H1 (cell line): ENCODE data around the gene PPP2R2D. TPM values are rescaled to one million over a fixed set of nuclear protein-coding genes. Genes with fewer than 3 reads are reported as not detected.
A peak's percentile ranks its signal among the peaks of the same experiment; 100 is the strongest.

Experiments
- CTCF ChIA-PET: fragments of 300-600 bp; sonication (Branson Sonifier 250); formaldehyde crosslinking; loops from one replicate; lab custom pipeline; 2021; ENCODE audit not compliant: partially characterized antibody; lab: Charles Lee
- POLR2A ChIA-PET: fragments of 300-600 bp; sonication (Branson Sonifier 250); formaldehyde crosslinking; loops from one replicate; lab custom pipeline; 2021; ENCODE audit warnings: inconsistent platforms; ENCODE audit not compliant: partially characterized antibody; lab: Charles Lee
- DNase-seq, 2 experiments: peaks; one replicate each; pipeline versions ENCODE4 v3.0.0 to v3.0.0-alpha.2; 2010 to 2022; ENCODE audit warnings: low spot score in 2 of 2, low read depth in 1 of 2, mixed read lengths in 1 of 2
- FAIRE-seq: peaks from 2 replicates; lab custom pipeline; 2011; peaks lifted over from hg19 to GRCh38; lab: Jason Lieb, UNC
- H2AFZ ChIP-seq: 2 replicates; pipeline ENCODE4 v1.8.1; 2012; ENCODE audit warnings: low read length, inconsistent platforms
- H2AK5ac ChIP-seq: 2 replicates; pipeline ENCODE4 v1.6.1; 2013; ENCODE audit warnings: low read depth, low read length
- H2BK120ac ChIP-seq: replicated peaks from 2 replicates; pipeline ENCODE3; 2013; ENCODE audit warnings: low read depth, low read length, inconsistent platforms
- H2BK12ac ChIP-seq: 2 replicates; pipeline ENCODE4 v1.6.1; 2013; ENCODE audit warnings: low read depth, low read length
- H2BK15ac ChIP-seq: 2 replicates; pipeline ENCODE4 v1.6.1; 2013; ENCODE audit warnings: low read length
- H2BK20ac ChIP-seq: 2 replicates; pipeline ENCODE4 v1.6.1; 2013; ENCODE audit warnings: low read length
- H2BK5ac ChIP-seq: 2 replicates; pipeline ENCODE4 v1.6.1; 2013; ENCODE audit warnings: low read depth, low read length
- H3K14ac ChIP-seq: 2 replicates; pipeline ENCODE4 v1.6.1; 2013; ENCODE audit warnings: inconsistent platforms; ENCODE audit not compliant: insufficient read length
- H3K18ac ChIP-seq: 2 replicates; pipeline ENCODE4 v1.6.1; 2013; ENCODE audit warnings: low read length; ENCODE audit errors: extremely low read depth
- H3K23ac ChIP-seq: 2 replicates; pipeline ENCODE4 v1.6.1; 2013; ENCODE audit warnings: inconsistent platforms; ENCODE audit not compliant: insufficient read length
- H3K23me2 ChIP-seq: 2 replicates; pipeline ENCODE4 v1.6.1; 2013; ENCODE audit warnings: low read depth, low read length
- H3K27ac ChIP-seq: 2 replicates; pipeline ENCODE4 v1.6.1; 2011; ENCODE audit warnings: low read depth, low read length, inconsistent platforms
- H3K27me3 ChIP-seq, 4 experiments: replicated peaks in 1 of 4; 1 replicate in 1 of 4; 2 replicates in 3 of 4; pipeline versions ENCODE4 v1.6.1 to v1.8.1; 2011 to 2013; ENCODE audit warnings: low read length in 3 of 4, mild to moderate bottlenecking in 3 of 4, inconsistent platforms in 2 of 4, mixed read lengths in 2 of 4, moderate library complexity in 1 of 4; ENCODE audit not compliant: control insufficient read depth in 3 of 4, insufficient read depth in 3 of 4; ENCODE audit errors: extremely low read depth in 1 of 4
- H3K36me3 ChIP-seq, 4 experiments: 2 replicates each; pipeline versions ENCODE4 v1.6.1 to v1.8.1; 2011 to 2013; ENCODE audit warnings: mild to moderate bottlenecking in 4 of 4, low read length in 3 of 4, moderate library complexity in 2 of 4, control low read depth in 1 of 4, inconsistent platforms in 1 of 4; ENCODE audit not compliant: insufficient read depth in 4 of 4, control insufficient read depth in 2 of 4
- H3K4ac ChIP-seq: replicated peaks from 2 replicates; pipeline ENCODE3; 2013; ENCODE audit warnings: low read length, low read depth, mixed read lengths, inconsistent platforms; ENCODE audit not compliant: insufficient read length
- H3K4me1 ChIP-seq, 4 experiments: replicated peaks in 1 of 4; 1 replicate in 1 of 4; 2 replicates in 3 of 4; pipeline versions ENCODE4 v1.6.1 to v1.8.1; 2011 to 2013; ENCODE audit warnings: low read length in 3 of 4, inconsistent platforms in 2 of 4, mixed read lengths in 1 of 4; ENCODE audit not compliant: insufficient read depth in 4 of 4, control insufficient read depth in 3 of 4
- H3K4me2 ChIP-seq, 2 experiments: 2 replicates each; pipeline versions ENCODE4 v1.6.1 to v1.8.1; 2011 to 2013; ENCODE audit warnings: low read depth in 2 of 2, low read length in 2 of 2, control low read depth in 1 of 2, inconsistent platforms in 1 of 2, mild to moderate bottlenecking in 1 of 2; ENCODE audit not compliant: insufficient read depth in 1 of 2
- H3K4me3 ChIP-seq, 4 experiments: fragments of 200-600, 300-600 bp in 1 of 4; sonication (generic), shearing (Covaris generic), sonication (Bioruptor Twin) in 1 of 4; 2 replicates each; pipeline versions ENCODE4 v1.5.1 to v1.8.1; 2011 to 2016; ENCODE audit warnings: low read length in 4 of 4, low read depth in 3 of 4, control low read depth in 2 of 4, inconsistent platforms in 2 of 4, mild to moderate bottlenecking in 2 of 4, mixed read lengths in 1 of 4, moderate library complexity in 1 of 4; ENCODE audit not compliant: insufficient read depth in 2 of 4; ENCODE audit errors: extremely low read depth in 1 of 4
- H3K56ac ChIP-seq: replicated peaks from 2 replicates; pipeline ENCODE3; 2013; ENCODE audit warnings: low read depth, mild to moderate bottlenecking, mixed read lengths, low read length, inconsistent platforms; ENCODE audit not compliant: insufficient read length
- H3K79me1 ChIP-seq: 2 replicates; pipeline ENCODE4 v1.6.1; 2013; ENCODE audit warnings: low read depth, low read length, control low read depth
- H3K79me2 ChIP-seq, 2 experiments: 2 replicates each; pipeline versions ENCODE4 v1.6.1 to v1.8.1; 2012 to 2013; ENCODE audit warnings: low read length in 2 of 2, mild to moderate bottlenecking in 2 of 2, inconsistent platforms in 1 of 2; ENCODE audit not compliant: insufficient read depth in 2 of 2, control insufficient read depth in 1 of 2
- H3K9ac ChIP-seq, 4 experiments: replicated peaks in 1 of 4; 1 replicate in 1 of 4; 2 replicates in 3 of 4; pipeline versions ENCODE4 v1.6.1 to v1.8.1; 2011 to 2013; ENCODE audit warnings: low read depth in 3 of 4, low read length in 3 of 4, control low read depth in 2 of 4, mild to moderate bottlenecking in 2 of 4, moderate library complexity in 2 of 4, inconsistent platforms in 1 of 4; ENCODE audit errors: extremely low read depth in 1 of 4
- H3K9me3 ChIP-seq, 2 experiments: 2 replicates each; pipeline versions ENCODE4 v1.6.1 to v1.8.1; 2012 to 2013; ENCODE audit warnings: mild to moderate bottlenecking in 2 of 2, moderate library complexity in 2 of 2, control low read depth in 1 of 2, inconsistent platforms in 1 of 2, low read depth in 1 of 2, low read length in 1 of 2, mixed read lengths in 1 of 2; ENCODE audit not compliant: insufficient read depth in 2 of 2
- H4K20me1 ChIP-seq, 2 experiments: replicated peaks in 1 of 2; 2 replicates each; pipeline versions ENCODE3 to v1.8.1; 2011 to 2013; ENCODE audit warnings: inconsistent platforms in 2 of 2, low read length in 2 of 2, mild to moderate bottlenecking in 1 of 2; ENCODE audit not compliant: insufficient read depth in 2 of 2, control insufficient read depth in 1 of 2
- H4K5ac ChIP-seq: 2 replicates; pipeline ENCODE4 v1.6.1; 2013; ENCODE audit warnings: low read length, low read depth, mixed read lengths, inconsistent platforms; ENCODE audit not compliant: insufficient read length
- H4K8ac ChIP-seq: 2 replicates; pipeline ENCODE4 v1.8.0; 2013; ENCODE audit warnings: mild to moderate bottlenecking, moderate library complexity, low read length, inconsistent platforms; ENCODE audit not compliant: insufficient read depth; ENCODE audit errors: extremely low read depth
- H4K91ac ChIP-seq: replicated peaks from 2 replicates; pipeline ENCODE3; 2013; ENCODE audit warnings: low read length, mixed read lengths, inconsistent platforms; ENCODE audit not compliant: insufficient read length
- ASH2L ChIP-seq: fragments of 200-600, 300-600 bp; sonication (generic); IDR thresholded peaks from one replicate; pipeline ENCODE4 v1.7.1; 2017; ENCODE audit warnings: low read length
- BACH1 ChIP-seq: IDR thresholded peaks from 2 replicates; pipeline ENCODE4 v1.6.1; 2012; ENCODE audit warnings: low read length, improper control_type of control experiment
- BCL11A ChIP-seq, 2 experiments: IDR thresholded peaks; one replicate each; pipeline ENCODE4 v1.6.1; 2011; ENCODE audit warnings: low read depth in 2 of 2, low read length in 2 of 2, mild to moderate bottlenecking in 2 of 2
- CHD2 ChIP-seq: IDR thresholded peaks from 2 replicates; pipeline ENCODE4 v1.6.1; 2012; ENCODE audit warnings: low read length, improper control_type of control experiment
- CREB1 ChIP-seq: IDR thresholded peaks from 2 replicates; pipeline ENCODE4 v1.6.1; 2012; ENCODE audit warnings: inconsistent platforms
- FOSL1 ChIP-seq: IDR thresholded peaks from 2 replicates; pipeline ENCODE4 v1.6.1; 2011; ENCODE audit warnings: mild to moderate bottlenecking, low read depth, low read length, moderate library complexity; ENCODE audit not compliant: insufficient read depth
- MAFK ChIP-seq: IDR thresholded peaks from 2 replicates; pipeline ENCODE4 v1.6.1; 2012; ENCODE audit warnings: low read depth, mild to moderate bottlenecking, improper control_type of control experiment, low read length
- POLR2A ChIP-seq, 2 experiments: IDR thresholded peaks; 1 replicate in 1 of 2; 2 replicates in 1 of 2; pipeline ENCODE4 v1.6.1; 2011; ENCODE audit warnings: low read depth in 2 of 2, low read length in 2 of 2, mild to moderate bottlenecking in 2 of 2; ENCODE audit errors: control extremely low read depth in 1 of 2
- RXRA ChIP-seq: IDR thresholded peaks from 2 replicates; pipeline ENCODE4 v1.6.1; 2011; ENCODE audit warnings: low read depth, mild to moderate bottlenecking, low read length, moderate library complexity; ENCODE audit not compliant: insufficient read depth
- SP1 ChIP-seq: IDR thresholded peaks from 2 replicates; pipeline ENCODE4 v1.6.1; 2011; ENCODE audit warnings: low read depth, low read length
- TAF1 ChIP-seq: IDR thresholded peaks from 2 replicates; pipeline ENCODE4 v1.6.1; 2011; ENCODE audit warnings: mild to moderate bottlenecking, low read depth, low read length
- WGBS, 2 experiments: shearing (Covaris generic) in 1 of 2; methylation state at CpG; one replicate each; pipeline versions ENCODE4 v1.1.6 to v1.1.7; 2013 to 2015; ENCODE audit warnings: low lambda C conversion rate in 2 of 2, mixed read lengths in 2 of 2, inconsistent platforms in 1 of 2, low coverage in 1 of 2, missing lambda C conversion rate in 1 of 2; ENCODE audit not compliant: insufficient replicate concordance in 2 of 2, insufficient coverage in 1 of 2, insufficient read length in 1 of 2; ENCODE audit errors: extremely low coverage in 1 of 2, missing lambda C conversion rate in 1 of 2; 5-methylcytosine and 5-hydroxymethylcytosine counted together
- polyA plus RNA-seq, 7 experiments: library from polyadenylated mRNA; depleted of rRNA in 3 of 7; stranded (reverse) in 5 of 7; unstranded in 2 of 7; fragments of >200 nt in 5 of 7; fragments of 200-250 nt in 2 of 7; gene quantifications; 1 replicate in 5 of 7; 2 replicates in 1 of 7; 4 replicates in 1 of 7; pipeline versions ENCODE4 v1.2.1 to v1.2.3, GENCODE V29; 2011 to 2013; ENCODE audit warnings: missing spikeins in 2 of 7, mixed read lengths in 2 of 7
- total RNA-seq: library from RNA; stranded (reverse); fragmentation: NEBNext Ultra II Directional; extraction: Animal tissue kit (Norgen Biotek cat#: 25700); gene quantifications from 2 replicates; pipeline ENCODE4 v1.2.1, GENCODE V29; 2021
- TF ChIP-seq, protein P1 (sequence below): IDR thresholded peaks from 2 replicates; pipeline ENCODE4 v1.6.1; 2011; ENCODE audit warnings: low read length, improper control_type of control experiment

PPP2R2D gene
- total and polyA plus RNA-seq, 2 of the 8 experiments (the other 6 are each of a cell fraction or from before 2014, with no cell fraction given), result 25.4 to 32.8 TPM

- Histone ChIP-seq H3K23ac (no peak overlapping the region), H2BK12ac (no peak overlapping the region), H2AFZ (no peak overlapping the region), H2BK20ac (no peak overlapping the region), H3K18ac (0 out of 2 replicates have a peak overlapping the region, but pooled peaks have one; percentile 62), H4K91ac (no peak overlapping the region), H3K56ac (no peak overlapping the region), H2BK15ac (no peak overlapping the region), H3K27me3 (no peaks in the 10 kb centered on the region), H3K14ac (no peak overlapping the region), H4K20me1 (peaks cover 29 to 35% of the 10 kb centered on the region in 2 experiments), H3K4me3 (no peak overlapping the region), H2AK5ac (no peak overlapping the region), H3K27ac (no peak overlapping the region), H3K36me3 (no peaks in the 10 kb centered on the region; a peak in 1 of 8 replicates), H2BK5ac (no peak overlapping the region), H4K8ac (no peak overlapping the region), H4K5ac (no peak overlapping the region), H3K23me2 (no peaks in the 10 kb centered on the region), H2BK120ac (no peak overlapping the region), H3K9ac (0 out of 7 replicates have a peak overlapping the region, but pooled peaks of 1 of the 4 experiments have one; percentile 5), H3K4me2 (no peak overlapping the region), H3K4ac (no peak overlapping the region), H3K79me2 (peaks cover 25 to 99% of the 10 kb centered on the region in 2 experiments), H3K9me3 (no peaks in the 10 kb centered on the region; a peak in 1 of 4 replicates), H3K79me1 (peaks cover 34% of the 10 kb centered on the region), H3K4me1 (peaks cover 4 to 45% (median 14%) of the 10 kb centered on the region in 4 experiments; a peak in 6 of 7 replicates)
- no peak for DNase-seq
- ChIA-PET POLR2A (interaction anchor here (0.7 to 1.9 kb wide), 4 partner anchors 13 to 572 kb away, joined by 3 to 5 read pairs (median 3); no protein-coding TSS in a partner anchor), CTCF (interaction anchor here (0.7 to 3.8 kb wide), 6 partner anchors 10 to 96 kb away, joined by 3 to 19 read pairs (median 4); no protein-coding TSS in a partner anchor)
- no peak for FAIRE-seq
- 93% methylated on average over 28 of the region's 28 CpGs; no CpG with 5 or more reads in 1 of the 2 experiments for whole genome bisulfite sequencing, 2 experiments
- TF ChIP-seq BCL11A (IDR thresholded peaks at IDR 0.05; ENCODE audit: low read depth in 2 of 2, low read length in 2 of 2), result no peak
- no peak for TF ChIP-seq TAF1
- no peak for TF ChIP-seq CREB1
- TF ChIP-seq CHD2, result no peak
- TF ChIP-seq FOSL1, result no peak
- TF ChIP-seq ASH2L, result no peak
- no peak for TF ChIP-seq SP1
- TF ChIP-seq RXRA, result no peak
- no peak for TF ChIP-seq POLR2A (IDR thresholded peaks at IDR 0.05; ENCODE audit: control extremely low read depth in 1 of 2, low read depth in 2 of 2, low read length in 2 of 2)
- TF ChIP-seq, protein P1, sequence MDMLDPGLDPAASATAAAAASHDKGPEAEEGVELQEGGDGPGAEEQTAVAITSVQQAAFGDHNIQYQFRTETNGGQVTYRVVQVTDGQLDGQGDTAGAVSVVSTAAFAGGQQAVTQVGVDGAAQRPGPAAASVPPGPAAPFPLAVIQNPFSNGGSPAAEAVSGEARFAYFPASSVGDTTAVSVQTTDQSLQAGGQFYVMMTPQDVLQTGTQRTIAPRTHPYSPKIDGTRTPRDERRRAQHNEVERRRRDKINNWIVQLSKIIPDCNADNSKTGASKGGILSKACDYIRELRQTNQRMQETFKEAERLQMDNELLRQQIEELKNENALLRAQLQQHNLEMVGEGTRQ, result no peak
- TF ChIP-seq BACH1, result no peak
- TF ChIP-seq MAFK, result no peak
These were observed 26.2 kb downstream of the PPP2R2D start for GRCh38 chr10:131926743-131927595.
